Ectodermal cell (in vitro differentiated cells): Measurements from ENCODE around the gene LRRC71.

Experiments
- H3K27ac ChIP-seq: 2 replicates; pipeline ENCODE4 v1.7.0; 2013; ENCODE audit warnings: mild to moderate bottlenecking, low read depth, low read length; ENCODE audit not compliant: insufficient read depth, poor library complexity, severe bottlenecking
- H3K27me3 ChIP-seq: 2 replicates; pipeline ENCODE4 v1.7.0; 2013; ENCODE audit warnings: mild to moderate bottlenecking, low read length; ENCODE audit not compliant: insufficient read depth, control insufficient read depth, poor library complexity, severe bottlenecking
- H3K36me3 ChIP-seq: one replicate; pipeline ENCODE4 v1.7.0; 2013; ENCODE audit warnings: low read length; ENCODE audit not compliant: control insufficient read depth, insufficient read depth
- H3K4me1 ChIP-seq: one replicate; pipeline ENCODE4 v1.7.0; 2013; ENCODE audit warnings: low read length; ENCODE audit not compliant: control insufficient read depth, insufficient read depth
- H3K4me3 ChIP-seq: 2 replicates; pipeline ENCODE4 v1.7.0; 2013; ENCODE audit warnings: low read depth, low read length, control low read depth; ENCODE audit not compliant: insufficient read depth
- H3K9me3 ChIP-seq: 2 replicates; pipeline ENCODE4 v1.7.0; 2013; ENCODE audit warnings: mild to moderate bottlenecking, low read length, moderate library complexity; ENCODE audit not compliant: control insufficient read depth
- WGBS, 2 experiments: methylation state at CpG; one replicate each; pipeline ENCODE4 v1.1.7; 2013; ENCODE audit warnings: missing lambda C conversion rate in 2 of 2; 5-methylcytosine and 5-hydroxymethylcytosine counted together

Gene LRRC71

DNA sequence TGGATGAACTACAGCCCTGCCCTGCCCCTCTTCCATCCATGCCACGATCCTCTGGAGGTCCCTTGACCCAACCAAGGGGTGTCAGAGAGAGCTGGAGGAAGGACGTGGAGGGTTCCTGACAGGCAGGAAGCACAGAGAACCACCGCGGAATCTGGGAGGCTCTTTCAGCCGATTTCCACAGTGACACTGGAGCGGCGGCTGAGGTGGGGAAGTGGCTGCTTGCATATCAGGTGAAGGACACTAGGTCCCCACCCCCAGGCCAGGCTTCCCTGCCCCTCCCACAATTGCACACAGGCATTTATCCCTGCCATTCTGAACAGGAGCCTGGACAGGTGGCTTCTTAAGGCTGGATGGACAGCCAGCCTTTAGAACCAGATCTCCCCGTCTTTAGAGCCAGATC is 17.5 kb downstream of the LRRC71 start:
- H3K4me1 ChIP-seq = no peaks in the 10 kb centered on the region
- WGBS, 2 experiments = 94 to 97% methylated on average over 8 of the region's 8 CpGs
- H3K27me3 ChIP-seq = no peaks in the 10 kb centered on the region
- H3K27ac ChIP-seq = no peak overlapping the region
- peaks cover 24% of the 10 kb centered on the region for H3K36me3 ChIP-seq
- H3K4me3 ChIP-seq = no peak overlapping the region
- H3K9me3 ChIP-seq = no peaks in the 10 kb centered on the region

- Histone ChIP-seq H3K36me3 (peaks cover 30% of the 10 kb centered on the region), H3K27me3 (no peaks in the 10 kb centered on the region), H3K4me1 (no peaks in the 10 kb centered on the region), H3K4me3 (no peak overlapping the region), H3K27ac (no peak overlapping the region), H3K9me3 (no peaks in the 10 kb centered on the region)
- 90 to 91% methylated on average over 7 of the region's 7 CpGs for WGBS, 2 experiments
These were observed 18.4 kb downstream of the LRRC71 start for GRCh38 chr1:156938813-156939212.

GRCh38 chr1:156939786-156940334 is 19.4 kb downstream of the LRRC71 start:
- H3K36me3 ChIP-seq = peaks cover 38% of the 10 kb centered on the region
- no peak overlapping the region for H3K27ac ChIP-seq
- H3K4me1 ChIP-seq = no peaks in the 10 kb centered on the region
- H3K4me3 ChIP-seq = no peak overlapping the region
- 94 to 97% methylated on average over 13 of the region's 13 CpGs for whole genome bisulfite sequencing, 2 experiments
- no peaks in the 10 kb centered on the region for H3K27me3 ChIP-seq
- no peaks in the 10 kb centered on the region for H3K9me3 ChIP-seq

DNA sequence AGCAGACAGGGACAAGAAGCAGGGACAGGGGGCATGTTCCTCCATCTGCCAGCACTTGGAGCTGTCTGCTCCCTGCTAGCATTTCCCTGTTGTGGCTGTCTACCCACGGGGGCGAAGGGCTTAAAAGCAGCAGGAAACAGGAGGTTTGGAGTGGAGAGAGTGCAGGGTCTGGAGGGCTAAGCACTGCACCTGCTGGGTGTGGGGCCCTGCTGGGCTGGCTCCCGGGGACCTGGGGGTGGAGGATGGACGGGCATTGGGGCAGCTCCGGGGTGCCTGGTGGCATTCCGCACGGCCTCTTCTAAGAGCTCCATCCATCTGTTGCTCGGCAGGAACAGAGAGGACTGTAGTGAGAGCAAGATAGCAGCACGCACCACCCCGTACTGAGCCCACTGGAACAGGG is 21.2 kb downstream of the LRRC71 start:
- no peaks in the 10 kb centered on the region for H3K27me3 ChIP-seq
- H3K36me3 ChIP-seq = peaks cover 52% of the 10 kb centered on the region
- no peak overlapping the region for H3K4me3 ChIP-seq
- 92 to 93% methylated on average over 10 of the region's 10 CpGs for WGBS, 2 experiments
- no peaks in the 10 kb centered on the region for H3K9me3 ChIP-seq
- H3K4me1 ChIP-seq = no peaks in the 10 kb centered on the region
- no peak overlapping the region for H3K27ac ChIP-seq

DNA sequence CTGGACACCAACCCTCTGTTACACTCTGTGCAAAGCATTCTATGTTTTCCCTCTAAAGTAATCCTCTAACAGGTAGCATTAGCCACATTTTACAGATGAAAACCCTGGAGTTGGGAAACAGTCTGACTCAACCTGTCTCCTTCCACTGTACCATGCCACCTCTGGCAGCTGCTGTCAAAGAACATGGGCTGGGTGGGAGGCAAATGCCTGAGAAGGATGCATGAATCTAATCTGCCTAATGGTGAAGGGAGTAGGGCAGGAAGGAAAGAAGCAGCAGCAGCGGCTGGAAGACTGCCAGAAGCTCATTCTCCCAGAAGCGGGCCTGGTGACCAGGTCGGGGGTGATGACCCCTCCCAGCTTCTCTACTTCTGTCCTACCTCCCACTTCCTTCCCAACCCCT is 21.7 kb downstream of the LRRC71 start:
- peaks cover 50% of the 10 kb centered on the region for H3K36me3 ChIP-seq
- no peaks in the 10 kb centered on the region for H3K27me3 ChIP-seq
- WGBS, 2 experiments = 90 to 94% methylated on average over 3 of the region's 3 CpGs
- no peaks in the 10 kb centered on the region for H3K9me3 ChIP-seq
- H3K4me3 ChIP-seq = no peak overlapping the region
- H3K4me1 ChIP-seq = no peaks in the 10 kb centered on the region
- no peak overlapping the region for H3K27ac ChIP-seq

DNA sequence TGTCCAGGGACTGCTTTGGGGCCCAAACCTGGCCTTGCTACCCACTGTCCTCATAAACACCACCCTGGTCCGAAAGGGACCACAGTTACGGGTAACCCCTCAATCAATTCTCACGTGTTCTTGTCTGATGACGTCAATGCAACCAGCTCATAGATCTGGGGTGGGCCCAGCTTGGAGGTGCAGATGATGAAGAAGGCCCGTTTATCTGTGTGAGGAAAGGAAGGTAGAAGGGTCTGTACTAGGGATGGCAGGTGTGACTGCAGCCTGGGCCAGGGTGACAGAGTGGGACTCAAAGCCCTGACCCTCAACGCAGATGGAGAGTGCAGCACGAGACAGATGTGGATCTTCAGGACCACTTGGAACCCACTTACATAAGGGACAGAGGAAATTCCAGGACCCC is 22.1 kb downstream of the LRRC71 start:
- Histone ChIP-seq H3K4me1 (no peaks in the 10 kb centered on the region), H3K4me3 (no peak overlapping the region), H3K27me3 (no peaks in the 10 kb centered on the region), H3K36me3 (peaks cover 50% of the 10 kb centered on the region), H3K9me3 (no peaks in the 10 kb centered on the region), H3K27ac (no peak overlapping the region)
- WGBS, 2 experiments = 95 to 98% methylated on average over 7 of the region's 7 CpGs

DNA sequence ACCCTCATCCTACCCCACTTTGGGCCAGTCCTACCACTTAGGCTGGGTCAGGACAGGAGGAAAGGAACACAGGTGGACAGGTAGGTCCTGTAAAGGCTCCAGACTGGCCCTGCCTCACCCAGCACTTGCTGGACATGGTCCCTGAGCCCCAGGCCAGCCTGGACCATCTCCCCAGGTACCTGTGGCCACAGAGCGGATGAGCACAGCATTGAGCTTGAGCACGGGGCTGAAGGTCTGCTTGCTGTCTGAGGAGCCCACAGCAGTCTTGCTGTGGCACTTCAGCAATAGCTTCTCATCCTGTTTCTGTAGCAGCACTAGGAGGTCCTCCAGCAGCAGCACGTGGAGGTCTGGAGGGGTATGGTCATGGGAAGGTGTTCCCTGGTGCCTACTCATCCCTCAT is 23.3 kb downstream of the LRRC71 start:
- H3K4me3 ChIP-seq = no peak overlapping the region
- H3K4me1 ChIP-seq = no peaks in the 10 kb centered on the region
- H3K36me3 ChIP-seq = peaks cover 62% of the 10 kb centered on the region
- no peaks in the 10 kb centered on the region for H3K9me3 ChIP-seq
- no peak overlapping the region for H3K27ac ChIP-seq
- 96 to 98% methylated on average over 3 of the region's 3 CpGs for WGBS, 2 experiments
- no peaks in the 10 kb centered on the region for H3K27me3 ChIP-seq

- WGBS, 2 experiments = 93 to 96% methylated on average over 1 of the region's 1 CpG
These were observed 23.8 kb downstream of the LRRC71 start for GRCh38 chr1:156944268-156944667.

GRCh38 chr1:156944848-156945247 is 24.4 kb downstream of the LRRC71 start:
- peaks cover 69% of the 10 kb centered on the region for H3K36me3 ChIP-seq
- no peak overlapping the region for H3K4me3 ChIP-seq
- no peak overlapping the region for H3K27ac ChIP-seq
- H3K4me1 ChIP-seq = no peaks in the 10 kb centered on the region
- H3K9me3 ChIP-seq = no peaks in the 10 kb centered on the region
- 95 to 96% methylated on average over 8 of the region's 8 CpGs for WGBS, 2 experiments
- no peaks in the 10 kb centered on the region for H3K27me3 ChIP-seq

More at GRCh38 chr1:156944268-156944667, 23.8 kb downstream of the LRRC71 start:
- no peaks in the 10 kb centered on the region for H3K27me3 ChIP-seq
- no peaks in the 10 kb centered on the region for H3K4me1 ChIP-seq
- H3K27ac ChIP-seq = no peak overlapping the region
- H3K4me3 ChIP-seq = no peak overlapping the region
- no peaks in the 10 kb centered on the region for H3K9me3 ChIP-seq
- H3K36me3 ChIP-seq = peaks cover 67% of the 10 kb centered on the region

- Histone ChIP-seq H3K27ac (no peak overlapping the region), H3K4me3 (no peak overlapping the region), H3K9me3 (no peaks in the 10 kb centered on the region), H3K4me1 (no peaks in the 10 kb centered on the region), H3K36me3 (peaks cover 73% of the 10 kb centered on the region), H3K27me3 (no peaks in the 10 kb centered on the region)
- 95% methylated on average over 11 of the region's 11 CpGs for WGBS, 2 experiments
These were observed 25.6 kb downstream of the LRRC71 start for GRCh38 chr1:156945881-156946661.
